ENCODE results near the gene ZNF506.
"Not testable (repeated sequence)": the region's sequence is repeated elsewhere in the genome, so short reads cannot be mapped to it uniquely, and the experiment has no call there.

ZNF506 gene

GRCh38 chr19:19743921-19744320, 77.6 kb downstream of the ZNF506 start:
- not testable (repeated sequence) for DNase-seq

GRCh38 chr19:19743176-19743575, 78.4 kb downstream of the ZNF506 start:
- no peak for DNase-seq

GRCh38 chr19:19742773-19743172, 78.8 kb downstream of the ZNF506 start:
- no peak for DNase-seq
